Ovary (tissue), 3 donors: Measurements from ENCODE around the gene CDK9.

ENCODE experiments used
- CTCF ChIP-seq, 3 donors: fragments of 450-650 bp in 2 of 3; fragments of 200-600 bp in 1 of 3; IDR thresholded peaks; one replicate each; pipeline versions ENCODE4 v1.5.1 to v1.8.0; 2016 to 2022; ENCODE audit warnings: antibody characterized with exemption in 3 of 3, mild to moderate bottlenecking in 1 of 3
- EP300 ChIP-seq: sonication (generic); formaldehyde crosslinking; IDR thresholded peaks from one replicate; pipeline ENCODE4 v1.6.1; 2017; ENCODE audit warnings: antibody characterized with exemption
- POLR2A ChIP-seq: fragments of 450-650 bp; IDR thresholded peaks from one replicate; pipeline ENCODE4 v1.6.1; 2017; ENCODE audit warnings: antibody characterized with exemption, mild to moderate bottlenecking, moderate library complexity
- donor health status: DM: no; HTN: no; CAD: no.

DNA sequence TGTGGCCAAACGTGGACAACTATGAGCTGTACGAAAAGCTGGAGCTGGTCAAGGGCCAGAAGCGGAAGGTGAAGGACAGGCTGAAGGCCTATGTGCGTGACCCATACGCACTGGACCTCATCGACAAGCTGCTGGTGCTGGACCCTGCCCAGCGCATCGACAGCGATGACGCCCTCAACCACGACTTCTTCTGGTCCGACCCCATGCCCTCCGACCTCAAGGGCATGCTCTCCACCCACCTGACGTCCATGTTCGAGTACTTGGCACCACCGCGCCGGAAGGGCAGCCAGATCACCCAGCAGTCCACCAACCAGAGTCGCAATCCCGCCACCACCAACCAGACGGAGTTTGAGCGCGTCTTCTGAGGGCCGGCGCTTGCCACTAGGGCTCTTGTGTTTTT lies 3.3 kb downstream of the CDK9 start:
- no peak for TF ChIP-seq CTCF (IDR thresholded peaks at IDR 0.05)
- TF ChIP-seq POLR2A = no peak
- TF ChIP-seq EP300 = no peak
